Uterus (tissue), 4 donors: ENCODE results near the gene MTREX. TPM values are rescaled to one million over a fixed set of nuclear protein-coding genes. Genes with fewer than 3 reads are reported as not detected.
A peak's percentile ranks its signal among the peaks of the same experiment; 100 is the strongest.

Experiments used
- DNase-seq, 2 donors: peaks; one replicate each; pipeline ENCODE4 v3.0.0-alpha.2; 2019 to 2020
- H3K27ac ChIP-seq, 2 donors: fragments of 200-600 bp; sonication (generic); 1 replicate in 1 of 2; 2 replicates in 1 of 2; pipeline ENCODE4 v1.5.1; 2016 to 2018
- H3K27me3 ChIP-seq, 2 donors: fragments of 200-600 bp; sonication (generic); one replicate each; pipeline ENCODE4 v1.5.1; 2018 to 2019; ENCODE audit warnings: control low read depth in 1 of 2
- H3K36me3 ChIP-seq, 2 donors: fragments of 200-600 bp; sonication (generic); one replicate each; pipeline ENCODE4 v1.5.1; 2019; ENCODE audit warnings: control low read depth in 1 of 2
- H3K4me1 ChIP-seq, 2 donors: fragments of 200-600 bp; sonication (generic); one replicate each; pipeline ENCODE4 v1.5.1; 2018 to 2019; ENCODE audit warnings: control low read depth in 1 of 2
- H3K4me3 ChIP-seq, 2 donors: fragments of 200-600 bp; sonication (generic); 1 replicate in 1 of 2; 2 replicates in 1 of 2; pipeline ENCODE4 v1.5.1; 2018 to 2019; ENCODE audit warnings: mild to moderate bottlenecking in 1 of 2
- H3K9me3 ChIP-seq, 2 donors: fragments of 200-600 bp; sonication (generic); one replicate each; pipeline ENCODE4 v1.5.1; 2019; ENCODE audit warnings: control low read depth in 1 of 2
- POLR2A ChIP-seq, 2 donors: fragments of 450-650 bp; IDR thresholded peaks; one replicate each; pipeline ENCODE4 v1.6.1; 2016; ENCODE audit warnings: antibody characterized with exemption in 2 of 2, mild to moderate bottlenecking in 1 of 2, moderate library complexity in 1 of 2
- intact Hi-C: fragments of 100-400 bp; cut with DNase I; formaldehyde crosslinking; loops from one replicate; pipeline ENCODE4 v1.15.1; 2023; ENCODE audit warnings: low total_unique reads
- total RNA-seq, 4 donors: library from RNA; depleted of rRNA in 3 of 4; stranded (reverse); fragments of >200 nt in 3 of 4; gene quantifications; one replicate each; pipeline versions ENCODE4 v1.1.0 to v1.2.4, GENCODE V29; 2014 to 2023
- TF ChIP-seq, protein P1 (sequence below), 4 experiments: fragments of 200-600 bp in 2 of 4; fragments of 450-650 bp in 2 of 4; sonication (generic) in 2 of 4; IDR thresholded peaks; one replicate each; pipeline ENCODE4 v1.5.1; 2016 to 2019; ENCODE audit warnings: antibody characterized with exemption in 4 of 4, mild to moderate bottlenecking in 2 of 4, moderate library complexity in 1 of 4
- donor health status: DM: yes; HTN: yes; CAD: no.

MTREX gene
- total RNA-seq, 4 donors from 2014 or later, result 30.0 to 138 (median 59.2) TPM

- intact Hi-C loops, result no loop called here
- no peaks in the 10 kb centered on the region for H3K4me1 ChIP-seq
- H3K36me3 ChIP-seq, result no peaks in the 10 kb centered on the region
- DNase-seq, result peak; percentile 50 to 69
- no peak overlapping the region for H3K4me3 ChIP-seq
- TF ChIP-seq, protein P1, sequence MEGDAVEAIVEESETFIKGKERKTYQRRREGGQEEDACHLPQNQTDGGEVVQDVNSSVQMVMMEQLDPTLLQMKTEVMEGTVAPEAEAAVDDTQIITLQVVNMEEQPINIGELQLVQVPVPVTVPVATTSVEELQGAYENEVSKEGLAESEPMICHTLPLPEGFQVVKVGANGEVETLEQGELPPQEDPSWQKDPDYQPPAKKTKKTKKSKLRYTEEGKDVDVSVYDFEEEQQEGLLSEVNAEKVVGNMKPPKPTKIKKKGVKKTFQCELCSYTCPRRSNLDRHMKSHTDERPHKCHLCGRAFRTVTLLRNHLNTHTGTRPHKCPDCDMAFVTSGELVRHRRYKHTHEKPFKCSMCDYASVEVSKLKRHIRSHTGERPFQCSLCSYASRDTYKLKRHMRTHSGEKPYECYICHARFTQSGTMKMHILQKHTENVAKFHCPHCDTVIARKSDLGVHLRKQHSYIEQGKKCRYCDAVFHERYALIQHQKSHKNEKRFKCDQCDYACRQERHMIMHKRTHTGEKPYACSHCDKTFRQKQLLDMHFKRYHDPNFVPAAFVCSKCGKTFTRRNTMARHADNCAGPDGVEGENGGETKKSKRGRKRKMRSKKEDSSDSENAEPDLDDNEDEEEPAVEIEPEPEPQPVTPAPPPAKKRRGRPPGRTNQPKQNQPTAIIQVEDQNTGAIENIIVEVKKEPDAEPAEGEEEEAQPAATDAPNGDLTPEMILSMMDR (IDR thresholded peaks at IDR 0.05), result peak; percentile 78 to 84 (median 80)
- TF ChIP-seq POLR2A (IDR thresholded peaks at IDR 0.05), result no peak
- H3K27ac ChIP-seq, result peak overlapping the region; percentile 35 to 39
- no peaks in the 10 kb centered on the region for H3K9me3 ChIP-seq
- no peaks in the 10 kb centered on the region for H3K27me3 ChIP-seq
Observed at GRCh38 chr5:55344392-55344992, 36.7 kb downstream of the MTREX start.

DNA sequence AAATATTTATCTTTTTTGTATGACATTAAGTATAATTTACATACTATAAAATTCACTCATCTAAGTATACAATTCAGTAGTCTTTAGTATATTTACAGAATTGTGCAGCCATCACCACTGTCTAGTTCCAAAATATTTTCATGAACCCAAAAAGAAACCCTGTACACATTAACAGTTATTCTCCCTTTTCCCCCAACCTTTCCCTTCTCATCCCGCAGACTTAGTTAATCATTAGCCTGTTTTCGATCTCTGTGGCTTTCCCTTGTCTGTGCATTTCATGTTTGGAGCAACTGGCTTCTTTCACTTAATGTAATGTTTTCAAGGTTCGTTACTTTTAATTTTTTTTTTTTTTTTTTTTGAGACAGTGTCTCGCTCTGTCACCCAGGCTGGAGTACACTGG lies 37.5 kb downstream of the MTREX start:
- H3K9me3 ChIP-seq, result no peaks in the 10 kb centered on the region
- no peak overlapping the region for H3K4me3 ChIP-seq
- H3K4me1 ChIP-seq, result no peaks in the 10 kb centered on the region
- DNase-seq, result no peak
- H3K27me3 ChIP-seq, result no peaks in the 10 kb centered on the region
- intact Hi-C loops, result no loop called here
- H3K36me3 ChIP-seq, result no peaks in the 10 kb centered on the region
- TF ChIP-seq, protein P1 (IDR thresholded peaks at IDR 0.05), result no peak
- TF ChIP-seq POLR2A (IDR thresholded peaks at IDR 0.05), result no peak
- no peak overlapping the region for H3K27ac ChIP-seq

GRCh38 chr5:55347786-55348185 lies 40.0 kb downstream of the MTREX start:
- no peaks in the 10 kb centered on the region for H3K4me1 ChIP-seq
- H3K27ac ChIP-seq, result no peak overlapping the region
- TF ChIP-seq POLR2A (IDR thresholded peaks at IDR 0.05), result no peak
- TF ChIP-seq, protein P1 (IDR thresholded peaks at IDR 0.05), result no peak
- intact Hi-C loops, result no loop called here
- no peaks in the 10 kb centered on the region for H3K27me3 ChIP-seq
- H3K36me3 ChIP-seq, result no peaks in the 10 kb centered on the region
- no peak for DNase-seq
- no peak overlapping the region for H3K4me3 ChIP-seq
- no peaks in the 10 kb centered on the region for H3K9me3 ChIP-seq

GRCh38 chr5:55350754-55351153 lies 43.0 kb downstream of the MTREX start:
- H3K36me3 ChIP-seq, result no peaks in the 10 kb centered on the region
- DNase-seq, result no peak
- H3K4me3 ChIP-seq, result no peak overlapping the region
- H3K27me3 ChIP-seq, result no peaks in the 10 kb centered on the region
- intact Hi-C loops, result no loop called here
- H3K4me1 ChIP-seq, result no peaks in the 10 kb centered on the region
- H3K27ac ChIP-seq, result no peak overlapping the region
- no peaks in the 10 kb centered on the region for H3K9me3 ChIP-seq
- TF ChIP-seq POLR2A (IDR thresholded peaks at IDR 0.05), result no peak
- TF ChIP-seq, protein P1 (IDR thresholded peaks at IDR 0.05), result no peak

- H3K36me3 ChIP-seq, result no peaks in the 10 kb centered on the region
- H3K4me1 ChIP-seq, result no peaks in the 10 kb centered on the region
- DNase-seq, result no peak
- H3K27ac ChIP-seq, result no peak overlapping the region
- no peak overlapping the region for H3K4me3 ChIP-seq
- TF ChIP-seq, protein P1 (IDR thresholded peaks at IDR 0.05), result no peak
- TF ChIP-seq POLR2A (IDR thresholded peaks at IDR 0.05), result no peak
- no peaks in the 10 kb centered on the region for H3K27me3 ChIP-seq
- intact Hi-C loops, result no loop called here
- no peaks in the 10 kb centered on the region for H3K9me3 ChIP-seq
Observed at GRCh38 chr5:55356896-55357295, 49.1 kb downstream of the MTREX start.
